Measurements from ENCODE around the gene WDR33. TPM values are rescaled to one million over a fixed set of nuclear protein-coding genes. Genes with fewer than 3 reads are reported as not detected.

WDR33 gene
- total RNA-seq, 1 donor from 2014 or later, result 23.5 TPM

- TF ChIP-seq CTCF (IDR thresholded peaks at IDR 0.05; ENCODE audit: insufficient read depth, low read length, poor library complexity, severe bottlenecking), result no peak
- no peaks in the 10 kb centered on the region for H3K27me3 ChIP-seq (ENCODE audit: control insufficient read depth, insufficient read depth, low read length)
- H3K4me3 ChIP-seq (ENCODE audit: low read depth, low read length), result no peak overlapping the region
- peak; percentile 82 for DNase-seq (ENCODE audit: low read depth)
- no peaks in the 10 kb centered on the region for H3K36me3 ChIP-seq (ENCODE audit: control insufficient read depth, insufficient read depth, low read length)
Observed at GRCh38 chr2:127735537-127736399, 75.2 kb downstream of the WDR33 start.

DNA sequence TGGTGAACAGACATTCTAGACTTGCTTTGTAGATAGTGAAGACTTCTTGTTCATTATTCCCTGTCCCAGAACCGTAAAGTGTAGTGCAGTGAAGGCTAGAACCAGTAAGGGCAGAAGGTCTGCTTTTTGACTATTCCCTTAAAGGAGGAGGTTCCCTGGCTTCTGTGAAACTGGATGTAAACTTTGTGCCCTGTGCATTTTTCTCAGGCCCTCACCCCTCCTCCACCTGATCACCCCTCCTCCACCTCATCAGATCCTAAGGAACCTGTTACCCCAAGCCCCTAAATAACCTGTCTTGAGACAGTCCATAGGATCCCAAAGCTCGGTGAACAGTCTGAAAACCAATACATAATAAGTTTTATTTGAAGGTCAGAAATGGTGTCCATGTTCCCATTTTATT lies 75.9 kb downstream of the WDR33 start:
- Histone ChIP-seq H3K36me3 (ENCODE audit: control insufficient read depth, insufficient read depth, low read length) (no peaks in the 10 kb centered on the region), H3K4me3 (ENCODE audit: low read depth, low read length) (peak overlapping the region; percentile 13), H3K27me3 (ENCODE audit: control insufficient read depth, insufficient read depth, low read length) (no peaks in the 10 kb centered on the region)
- no peak for DNase-seq (ENCODE audit: low read depth)
- TF ChIP-seq CTCF (IDR thresholded peaks at IDR 0.05; ENCODE audit: insufficient read depth, low read length, poor library complexity, severe bottlenecking), result no peak

GRCh38 chr2:127733816-127734537 lies 77.0 kb downstream of the WDR33 start:
- no peaks in the 10 kb centered on the region for H3K36me3 ChIP-seq (ENCODE audit: control insufficient read depth, insufficient read depth, low read length)
- DNase-seq (ENCODE audit: low read depth), result no peak
- no peak overlapping the region for H3K4me3 ChIP-seq (ENCODE audit: low read depth, low read length)
- no peak for TF ChIP-seq CTCF (IDR thresholded peaks at IDR 0.05; ENCODE audit: insufficient read depth, low read length, poor library complexity, severe bottlenecking)
- no peaks in the 10 kb centered on the region for H3K27me3 ChIP-seq (ENCODE audit: control insufficient read depth, insufficient read depth, low read length)

- DNase-seq (ENCODE audit: low read depth), result no peak
- no peak overlapping the region for H3K4me3 ChIP-seq (ENCODE audit: low read depth, low read length)
- no peak for TF ChIP-seq CTCF (IDR thresholded peaks at IDR 0.05; ENCODE audit: insufficient read depth, low read length, poor library complexity, severe bottlenecking)
- H3K36me3 ChIP-seq (ENCODE audit: control insufficient read depth, insufficient read depth, low read length), result no peaks in the 10 kb centered on the region
- no peaks in the 10 kb centered on the region for H3K27me3 ChIP-seq (ENCODE audit: control insufficient read depth, insufficient read depth, low read length)
Observed at GRCh38 chr2:127733113-127733815, 77.7 kb downstream of the WDR33 start.

GRCh38 chr2:127726158-127726880 lies 84.7 kb downstream of the WDR33 start:
- no peaks in the 10 kb centered on the region for H3K27me3 ChIP-seq (ENCODE audit: control insufficient read depth, insufficient read depth, low read length)
- TF ChIP-seq CTCF (IDR thresholded peaks at IDR 0.05; ENCODE audit: insufficient read depth, low read length, poor library complexity, severe bottlenecking), result no peak
- no peak overlapping the region for H3K4me3 ChIP-seq (ENCODE audit: low read depth, low read length)
- no peak for DNase-seq (ENCODE audit: low read depth)
- H3K36me3 ChIP-seq (ENCODE audit: control insufficient read depth, insufficient read depth, low read length), result no peaks in the 10 kb centered on the region
